Nephron (organoid): Measurements from ENCODE around the gene TLE3.
A peak's percentile ranks its signal among the peaks of the same experiment; 100 is the strongest.

Experiments used
- H3K27ac Mint-ChIP-seq, 3 experiments: 2 replicates each; pipeline ENCODE4 v1.8.0; 2020; ENCODE audit warnings: mixed read lengths in 3 of 3, mild to moderate bottlenecking in 2 of 3, moderate library complexity in 1 of 3
- H3K27me3 Mint-ChIP-seq: 2 replicates; pipeline ENCODE4 v1.8.0; 2021; ENCODE audit warnings: low read depth, mild to moderate bottlenecking, moderate library complexity, mixed read lengths
- H3K36me3 Mint-ChIP-seq: 2 replicates; pipeline ENCODE4 v1.8.0; 2020; ENCODE audit warnings: low read depth, mixed read lengths
- H3K4me1 Mint-ChIP-seq: 2 replicates; pipeline ENCODE4 v1.8.0; 2020; ENCODE audit warnings: mixed read lengths
- H3K4me3 Mint-ChIP-seq, 3 experiments: 2 replicates each; pipeline ENCODE4 v1.8.0; 2020; ENCODE audit warnings: mild to moderate bottlenecking in 3 of 3, mixed read lengths in 3 of 3, moderate library complexity in 2 of 3
- H3K9me3 Mint-ChIP-seq: 2 replicates; pipeline ENCODE4 v1.8.0; 2020; ENCODE audit warnings: mixed read lengths
- TF ChIP-seq, protein P1 (sequence below), 3 experiments: fragments of 200-600 bp; sonication (generic); IDR thresholded peaks; one replicate each; pipeline ENCODE4 v1.5.0; 2021; ENCODE audit warnings: antibody characterized with exemption in 3 of 3; ENCODE audit not compliant: unreplicated experiment in 3 of 3

TLE3 gene

GRCh38 chr15:70097321-70098152 lies at the start of gene TLE3:
TSS of gene TLE3 (minus strand) at chr15:70097917. CDS start at chr15:70096798, 1,119 bp downstream.
- Mint-ChIP-seq H3K36me3 (peaks cover 19% of the 10 kb centered on the region), H3K9me3 (no peaks in the 10 kb centered on the region), H3K27me3 (peaks cover 10% of the 10 kb centered on the region), H3K27ac (peak within 1 kb of the TSS; percentile 94 to 98 (median 98)), H3K4me1 (peaks cover 51% of the 10 kb centered on the region), H3K4me3 (peak within 1 kb of the TSS; percentile 98 to 100 (median 99))
- TF ChIP-seq, protein P1, sequence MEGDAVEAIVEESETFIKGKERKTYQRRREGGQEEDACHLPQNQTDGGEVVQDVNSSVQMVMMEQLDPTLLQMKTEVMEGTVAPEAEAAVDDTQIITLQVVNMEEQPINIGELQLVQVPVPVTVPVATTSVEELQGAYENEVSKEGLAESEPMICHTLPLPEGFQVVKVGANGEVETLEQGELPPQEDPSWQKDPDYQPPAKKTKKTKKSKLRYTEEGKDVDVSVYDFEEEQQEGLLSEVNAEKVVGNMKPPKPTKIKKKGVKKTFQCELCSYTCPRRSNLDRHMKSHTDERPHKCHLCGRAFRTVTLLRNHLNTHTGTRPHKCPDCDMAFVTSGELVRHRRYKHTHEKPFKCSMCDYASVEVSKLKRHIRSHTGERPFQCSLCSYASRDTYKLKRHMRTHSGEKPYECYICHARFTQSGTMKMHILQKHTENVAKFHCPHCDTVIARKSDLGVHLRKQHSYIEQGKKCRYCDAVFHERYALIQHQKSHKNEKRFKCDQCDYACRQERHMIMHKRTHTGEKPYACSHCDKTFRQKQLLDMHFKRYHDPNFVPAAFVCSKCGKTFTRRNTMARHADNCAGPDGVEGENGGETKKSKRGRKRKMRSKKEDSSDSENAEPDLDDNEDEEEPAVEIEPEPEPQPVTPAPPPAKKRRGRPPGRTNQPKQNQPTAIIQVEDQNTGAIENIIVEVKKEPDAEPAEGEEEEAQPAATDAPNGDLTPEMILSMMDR (IDR thresholded peaks at IDR 0.05; ENCODE audit: unreplicated experiment in 3 of 3), result peak; percentile 44 to 59 (median 59)

GRCh38 chr15:70147178-70147760 lies 49.6 kb upstream of the TLE3 start:
- peaks cover 10% of the 10 kb centered on the region for H3K9me3 Mint-ChIP-seq
- H3K27ac Mint-ChIP-seq, result peak overlapping the region in 2 of 3 experiments; percentile 18 to 60
- peak overlapping the region in 1 of 3 experiments; percentile 49 for H3K4me3 Mint-ChIP-seq
- peaks cover 3% of the 10 kb centered on the region for H3K36me3 Mint-ChIP-seq
- peaks cover 86% of the 10 kb centered on the region for H3K4me1 Mint-ChIP-seq
- peaks cover 22% of the 10 kb centered on the region for H3K27me3 Mint-ChIP-seq
- TF ChIP-seq, protein P1 (IDR thresholded peaks at IDR 0.05; ENCODE audit: unreplicated experiment in 3 of 3), result no peak

GRCh38 chr15:70146771-70147170 lies 49.1 kb upstream of the TLE3 start:
- peak overlapping the region in 1 of 3 experiments; percentile 35 for H3K27ac Mint-ChIP-seq
- TF ChIP-seq, protein P1 (IDR thresholded peaks at IDR 0.05; ENCODE audit: unreplicated experiment in 3 of 3), result no peak
- peaks cover 86% of the 10 kb centered on the region for H3K4me1 Mint-ChIP-seq
- peaks cover 22% of the 10 kb centered on the region for H3K27me3 Mint-ChIP-seq
- no peak overlapping the region for H3K4me3 Mint-ChIP-seq
- peaks cover 10% of the 10 kb centered on the region for H3K9me3 Mint-ChIP-seq
- H3K36me3 Mint-ChIP-seq, result peaks cover 3% of the 10 kb centered on the region

DNA sequence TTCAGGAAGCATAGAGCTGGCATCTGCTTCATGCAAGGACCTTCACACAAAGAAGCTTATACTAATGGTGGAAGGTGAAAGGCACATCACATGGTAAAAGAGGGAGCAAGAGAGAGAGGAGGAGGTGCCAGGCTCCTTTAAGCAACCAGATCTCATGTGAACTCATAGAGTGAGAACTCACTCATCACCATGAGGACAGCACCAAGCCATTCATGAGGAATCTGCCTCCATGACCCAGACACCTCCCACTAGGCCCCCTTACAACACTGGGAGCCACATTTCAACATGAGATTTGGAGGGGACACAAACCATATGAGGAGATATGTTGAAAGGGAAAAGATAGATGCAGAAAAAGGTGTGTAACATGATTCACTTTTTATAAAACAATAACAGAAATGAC lies 48.4 kb upstream of the TLE3 start:
- no peak overlapping the region for H3K4me3 Mint-ChIP-seq
- peaks cover 10% of the 10 kb centered on the region for H3K9me3 Mint-ChIP-seq
- peaks cover 3% of the 10 kb centered on the region for H3K36me3 Mint-ChIP-seq
- H3K27ac Mint-ChIP-seq, result no peak overlapping the region
- peaks cover 24% of the 10 kb centered on the region for H3K27me3 Mint-ChIP-seq
- H3K4me1 Mint-ChIP-seq, result peaks cover 85% of the 10 kb centered on the region
- TF ChIP-seq, protein P1 (IDR thresholded peaks at IDR 0.05; ENCODE audit: unreplicated experiment in 3 of 3), result no peak

DNA sequence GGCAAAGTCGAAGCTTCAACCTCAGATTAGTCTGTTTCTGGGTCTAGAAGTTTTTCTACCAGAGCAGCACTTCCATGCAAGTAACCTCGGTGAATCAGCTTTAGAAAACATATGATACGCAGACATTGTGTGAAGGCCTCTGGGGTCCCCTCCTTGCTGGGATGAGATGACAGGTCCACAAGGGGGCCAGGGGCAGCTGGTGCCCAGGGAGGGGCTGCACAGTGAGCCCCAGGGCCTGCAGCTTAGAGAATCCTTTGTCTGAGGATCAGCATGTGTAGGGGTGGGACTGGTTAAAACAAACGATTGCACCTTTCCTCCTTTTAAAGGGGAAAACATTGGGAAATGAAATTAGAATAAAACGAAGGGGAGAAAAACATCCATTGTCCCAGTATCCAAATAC lies 47.5 kb upstream of the TLE3 start:
- Mint-ChIP-seq H3K4me1 (peaks cover 89% of the 10 kb centered on the region), H3K27me3 (peaks cover 28% of the 10 kb centered on the region), H3K36me3 (peaks cover 3% of the 10 kb centered on the region), H3K4me3 (no peak overlapping the region), H3K9me3 (peaks cover 10% of the 10 kb centered on the region), H3K27ac (peak overlapping the region in 1 of 3 experiments; percentile 34)
- TF ChIP-seq, protein P1 (IDR thresholded peaks at IDR 0.05; ENCODE audit: unreplicated experiment in 3 of 3), result no peak
